Activated CD4-positive, alpha-beta T cell treated with anti-CD3 and anti-CD28 coated beads for 1 hour (primary cell): ENCODE measurements around the gene UBE2V1.
"Not testable (repeated sequence)": the region's sequence is repeated elsewhere in the genome, so short reads cannot be mapped to it uniquely, and the experiment has no call there.

ENCODE experiments used
- DNase-seq: peaks from one replicate; pipeline ENCODE4 v3.0.0-alpha.2; 2020

UBE2V1 gene

DNA sequence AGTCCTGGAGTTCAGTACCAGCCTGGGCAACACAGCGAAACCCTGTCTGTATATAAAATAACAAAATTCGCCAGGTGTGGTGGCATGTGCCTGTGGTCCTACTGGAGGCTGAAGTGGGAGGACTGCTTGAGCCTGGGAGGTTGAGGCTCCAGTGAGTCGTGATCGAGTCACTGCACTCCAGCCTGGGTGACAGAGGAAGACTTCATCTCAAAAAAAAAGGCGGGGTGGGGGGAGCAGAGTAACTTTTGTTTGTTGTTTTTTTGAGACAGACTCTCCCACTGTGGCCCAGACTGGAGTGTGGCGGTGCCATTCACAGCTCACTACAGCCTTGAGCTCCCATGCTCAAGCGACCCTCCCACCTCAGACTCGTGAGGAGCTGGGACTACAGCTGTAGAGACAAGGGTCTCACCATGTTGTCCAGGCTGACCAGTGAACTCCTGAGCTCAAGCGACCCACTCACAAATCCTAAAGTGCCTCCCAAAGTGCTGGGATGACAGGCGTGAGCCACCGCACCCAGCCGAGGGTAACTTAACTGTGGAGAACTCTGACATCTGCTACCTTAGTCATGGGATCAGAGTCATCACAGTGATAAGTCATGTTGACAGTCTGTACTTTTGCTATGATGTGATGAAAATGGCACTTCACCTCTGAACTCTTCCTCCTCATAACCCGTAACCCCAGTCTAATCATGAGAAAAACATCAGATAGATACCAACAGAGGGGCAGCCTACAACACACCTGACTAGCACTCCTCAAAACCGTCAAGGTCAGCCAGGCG is 24.1 kb upstream of the UBE2V1 start:
- DNase-seq = no peak

DNA sequence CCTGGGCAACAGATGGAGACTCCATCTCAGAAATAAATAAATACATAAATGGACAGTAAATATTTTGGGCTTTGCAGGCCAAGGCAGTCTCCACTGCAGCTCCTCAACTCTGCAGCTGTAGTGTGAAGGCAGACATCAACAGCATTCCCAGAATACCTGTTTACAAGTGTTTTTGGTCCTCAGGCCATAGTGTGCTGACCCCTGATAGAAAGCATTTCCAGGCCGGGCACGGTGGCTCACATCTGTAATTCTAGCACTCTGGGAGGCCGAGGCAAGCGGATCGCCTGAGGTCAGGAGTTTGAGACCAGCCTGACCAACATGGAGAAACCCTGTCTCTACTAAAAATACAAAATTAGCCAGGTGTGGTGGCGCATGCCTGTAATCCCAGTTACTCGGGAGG is 22.2 kb upstream of the UBE2V1 start:
- DNase-seq = not testable (repeated sequence)

DNA sequence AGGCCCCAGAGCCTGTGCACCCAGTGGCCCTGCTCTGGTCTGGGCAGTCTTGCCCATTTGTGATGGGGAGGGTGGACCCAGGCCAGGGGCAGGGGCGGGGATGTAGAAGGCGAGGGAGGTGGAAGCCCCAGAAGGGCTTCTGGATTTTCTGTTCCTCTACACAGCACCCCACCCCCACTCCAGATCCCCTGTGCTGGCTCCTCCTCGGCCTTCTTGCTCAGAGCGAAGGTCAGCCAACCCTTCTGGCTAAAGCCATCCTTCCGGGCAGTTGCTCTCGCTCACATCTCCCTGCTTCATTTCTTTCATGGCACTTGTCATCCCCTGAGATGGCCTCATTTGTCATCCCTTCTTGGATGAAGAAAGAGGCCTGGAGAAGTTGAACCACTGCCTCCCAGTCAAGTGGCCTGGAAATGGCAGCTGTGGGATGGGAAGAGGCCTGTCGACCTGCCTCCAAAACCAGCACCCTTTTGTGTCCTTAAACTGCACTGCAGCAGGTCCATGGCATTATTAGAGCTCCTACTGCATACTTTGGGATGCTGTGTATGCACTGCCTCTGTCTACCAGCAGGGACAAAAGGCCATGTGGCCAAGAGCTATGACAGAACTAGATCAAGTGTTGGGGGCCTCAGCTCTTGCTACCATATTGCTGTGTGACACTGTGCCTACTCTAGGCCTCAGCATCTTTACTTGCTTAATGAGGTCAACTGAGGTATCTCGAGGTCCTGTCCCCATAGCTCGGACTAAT is 20.7 kb upstream of the UBE2V1 start:
- DNase-seq = no peak

DNA sequence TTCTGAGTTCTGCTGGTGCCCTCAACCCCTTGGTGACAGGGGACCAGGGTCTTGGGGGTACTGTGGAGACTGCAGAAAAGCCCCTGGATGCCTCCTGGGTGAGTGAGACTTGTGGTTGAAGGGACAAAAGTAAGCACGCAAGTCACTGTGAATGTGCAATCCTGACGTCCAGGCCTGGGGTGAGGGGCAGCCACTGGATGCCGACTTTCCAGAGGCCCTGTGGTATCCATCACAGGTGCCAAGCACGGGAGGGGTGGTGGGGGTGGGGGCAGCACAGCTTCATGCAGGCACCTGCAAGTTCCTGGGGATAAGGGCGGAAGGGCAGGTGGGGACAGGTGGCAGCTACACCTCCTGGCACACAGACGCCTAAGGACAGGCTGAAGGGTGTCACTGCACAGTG is 20.1 kb upstream of the UBE2V1 start:
- DNase-seq = no peak

DNA sequence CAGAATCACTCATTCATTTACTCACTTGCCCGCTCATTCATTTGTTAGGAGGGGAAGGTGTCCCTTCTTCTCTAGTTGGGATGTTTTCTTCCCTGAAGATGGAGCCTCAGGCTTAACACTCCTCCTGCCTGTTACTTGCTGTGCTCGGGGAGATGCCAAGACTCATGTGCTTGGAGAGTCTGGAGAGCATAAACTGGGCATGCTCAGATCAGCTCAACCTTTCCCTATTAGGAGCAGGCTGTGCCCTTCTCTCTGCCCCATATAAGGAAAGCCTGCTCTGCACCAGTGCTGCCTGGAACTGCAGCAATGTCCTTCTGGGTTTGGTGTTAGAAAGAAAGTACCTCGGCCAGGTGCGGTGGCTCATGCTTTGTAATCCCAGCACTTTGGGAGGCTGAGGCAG is 18.0 kb upstream of the UBE2V1 start:
- no peak for DNase-seq

DNA sequence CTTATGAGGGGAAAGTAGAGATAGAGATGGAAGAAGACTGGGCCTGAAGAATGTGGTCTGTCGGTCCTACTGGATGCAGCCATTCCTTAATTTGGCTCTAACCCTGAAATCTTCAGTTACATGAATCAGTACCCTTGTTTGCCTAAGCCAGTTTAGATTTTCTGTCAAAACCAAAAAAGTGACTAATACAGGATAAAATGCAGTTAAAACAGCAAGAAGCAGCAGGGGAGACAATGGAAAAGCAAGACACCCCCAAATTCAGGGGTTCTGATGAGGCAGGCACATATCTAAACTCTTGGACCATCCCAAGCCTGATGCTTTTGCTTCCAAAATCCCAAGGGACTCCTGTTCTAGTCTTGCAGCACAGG is 17.4 kb upstream of the UBE2V1 start:
- no peak for DNase-seq

DNA sequence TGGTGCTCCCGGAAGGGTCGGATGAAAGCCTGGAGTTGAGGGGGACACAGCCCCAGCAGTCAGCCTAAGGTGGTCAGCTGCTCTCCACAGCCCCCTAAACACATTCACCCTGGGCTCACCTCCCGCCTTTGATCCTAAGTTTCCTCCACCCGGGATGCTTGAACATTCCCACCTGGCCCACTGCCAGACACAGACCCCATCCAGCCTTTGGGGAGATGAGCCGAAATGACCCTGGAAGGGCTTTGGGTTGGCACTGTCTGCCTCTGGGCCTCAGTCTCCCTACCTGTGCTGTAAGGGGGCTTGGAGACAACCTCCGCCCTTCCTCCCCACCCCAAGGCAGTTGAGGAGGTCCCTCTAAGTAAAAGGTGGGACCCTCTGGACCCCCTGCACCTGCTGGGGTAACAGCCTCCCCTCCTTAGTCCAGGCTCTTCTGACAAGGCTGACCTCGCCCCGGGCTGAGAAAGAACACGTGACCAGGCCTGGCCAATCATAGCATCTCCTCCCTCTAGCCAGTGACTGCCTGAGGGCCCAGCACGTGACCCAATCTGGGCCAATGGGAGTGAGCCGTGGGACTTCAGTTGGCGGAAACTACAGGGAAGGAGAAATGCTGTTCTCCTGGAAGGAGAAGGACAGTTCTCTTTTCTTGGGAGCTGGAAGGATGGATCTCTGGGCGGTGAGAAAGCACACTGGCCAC is 16.9 kb upstream of the UBE2V1 start:
- DNase-seq = no peak

DNA sequence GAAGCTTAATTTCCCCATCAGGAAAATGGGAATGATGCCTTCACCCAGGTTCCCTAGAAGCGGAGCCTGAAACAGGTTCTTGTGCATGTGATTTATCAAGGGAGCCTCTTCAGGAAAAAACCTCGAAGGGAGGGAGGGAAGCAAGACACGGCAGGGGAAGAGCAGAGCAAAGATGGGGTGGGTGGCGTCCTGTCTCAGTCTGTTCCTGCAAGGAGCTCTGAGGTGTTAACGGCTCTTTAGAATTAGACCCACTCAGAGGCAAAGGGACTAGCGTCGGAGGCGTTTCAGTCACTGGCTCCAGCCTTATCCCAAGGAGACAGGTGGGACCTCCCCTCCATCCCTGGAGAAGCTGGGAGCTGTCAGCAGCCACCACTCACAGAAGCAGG is 15.6 kb upstream of the UBE2V1 start:
- no peak for DNase-seq

DNA sequence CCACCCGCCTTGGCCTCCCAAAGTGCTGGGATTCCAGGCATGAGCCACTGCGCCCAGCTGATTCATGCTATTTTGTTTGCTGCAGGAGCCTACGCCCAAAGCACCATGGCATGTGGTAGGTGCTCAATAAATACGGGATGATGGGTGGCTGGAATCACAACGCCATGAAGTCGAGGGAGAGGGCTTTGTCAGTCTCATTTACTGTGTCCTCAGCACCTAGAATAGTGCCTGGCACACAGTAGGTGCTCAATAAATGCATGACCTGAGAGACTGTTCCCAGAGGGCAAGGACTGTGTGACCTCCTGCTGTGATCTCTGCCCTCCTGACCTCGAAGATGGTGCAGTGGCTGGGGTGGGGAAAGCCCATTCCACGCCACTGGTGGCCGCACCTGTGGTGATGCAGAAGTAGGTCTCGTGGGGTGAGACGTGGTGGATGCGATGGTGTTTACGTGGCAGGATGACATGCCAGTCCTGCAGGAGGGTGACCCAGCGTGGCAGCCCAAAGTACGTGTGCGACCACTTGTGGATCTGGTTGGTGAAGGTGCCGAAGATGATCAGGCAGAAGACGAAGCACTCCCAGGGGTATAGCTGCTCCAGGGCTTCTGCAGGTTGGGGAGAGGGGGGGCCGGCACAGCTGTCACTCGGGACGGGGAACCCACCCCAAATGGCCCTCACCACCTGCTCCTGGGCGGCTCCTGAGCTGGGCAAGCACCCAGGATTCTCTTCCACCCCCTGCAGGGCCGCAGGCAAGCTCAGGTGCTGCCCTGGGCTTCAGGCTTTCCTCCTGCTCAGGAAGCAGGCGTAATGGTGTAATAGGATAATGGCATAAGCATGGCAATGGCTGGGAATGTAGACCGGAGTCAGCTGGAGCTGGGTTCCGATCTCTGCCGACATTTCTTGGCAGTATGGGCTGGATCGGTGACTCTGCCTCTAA is 14.9 kb upstream of the UBE2V1 start:
- no peak for DNase-seq

DNA sequence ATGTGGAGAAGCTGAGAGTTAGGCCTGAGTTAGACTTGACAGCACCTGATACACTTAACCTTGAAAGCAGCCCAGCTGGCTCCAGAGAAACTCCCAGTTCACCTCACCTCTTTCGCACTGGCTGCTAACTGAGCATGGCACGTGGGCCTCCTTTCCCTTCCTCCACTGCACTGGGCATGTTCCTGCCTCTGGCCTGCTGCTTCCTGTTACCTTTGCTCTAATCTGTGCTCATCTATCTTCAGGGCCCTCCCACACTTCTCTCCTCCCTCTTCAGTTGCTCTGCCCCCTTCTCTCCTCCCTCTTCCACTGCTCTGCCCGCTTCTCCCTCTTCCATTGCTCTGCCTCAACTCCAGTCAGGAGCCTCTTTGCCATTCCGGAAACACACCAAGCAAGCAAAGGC is 13.7 kb upstream of the UBE2V1 start:
- no peak for DNase-seq

DNA sequence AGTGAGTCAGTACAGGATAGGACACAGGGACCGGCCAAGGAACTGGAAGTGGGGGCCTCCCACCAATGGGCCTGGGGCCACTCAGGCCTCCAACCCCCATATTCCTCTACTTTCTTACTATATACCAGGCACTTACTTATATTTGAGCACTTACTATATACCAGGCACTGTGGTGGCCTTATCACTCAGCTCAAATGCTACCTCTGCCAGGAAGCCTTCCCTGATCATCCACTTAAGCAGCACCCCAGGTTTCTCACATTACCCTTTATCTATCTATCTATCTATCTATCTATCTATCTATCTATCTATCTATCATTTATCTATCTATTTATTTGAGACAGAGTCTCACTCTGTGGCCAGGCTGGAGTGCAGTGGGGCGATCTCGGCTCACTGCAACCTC is 12.3 kb upstream of the UBE2V1 start:
- no peak for DNase-seq

DNA sequence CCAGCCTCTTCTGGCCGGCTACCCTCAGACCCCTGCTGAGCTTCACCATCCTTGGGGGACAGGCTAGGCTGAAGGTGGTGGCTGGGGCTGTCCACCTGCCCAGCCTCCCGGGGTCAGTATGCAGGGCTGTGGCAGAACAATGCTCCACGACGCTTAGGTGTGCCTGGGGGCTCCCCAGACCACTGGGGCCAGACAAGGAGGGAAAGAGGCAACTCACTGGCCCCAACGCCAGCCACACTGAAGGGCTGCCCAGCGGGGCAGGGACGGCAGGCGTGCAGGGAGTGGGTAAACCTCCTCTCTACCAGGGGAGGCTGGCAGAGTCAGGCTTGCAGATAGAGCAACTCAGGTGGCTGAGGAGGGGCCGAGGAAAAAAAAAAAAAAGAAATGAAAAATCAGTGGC is 11.5 kb upstream of the UBE2V1 start:
- DNase-seq = no peak

DNA sequence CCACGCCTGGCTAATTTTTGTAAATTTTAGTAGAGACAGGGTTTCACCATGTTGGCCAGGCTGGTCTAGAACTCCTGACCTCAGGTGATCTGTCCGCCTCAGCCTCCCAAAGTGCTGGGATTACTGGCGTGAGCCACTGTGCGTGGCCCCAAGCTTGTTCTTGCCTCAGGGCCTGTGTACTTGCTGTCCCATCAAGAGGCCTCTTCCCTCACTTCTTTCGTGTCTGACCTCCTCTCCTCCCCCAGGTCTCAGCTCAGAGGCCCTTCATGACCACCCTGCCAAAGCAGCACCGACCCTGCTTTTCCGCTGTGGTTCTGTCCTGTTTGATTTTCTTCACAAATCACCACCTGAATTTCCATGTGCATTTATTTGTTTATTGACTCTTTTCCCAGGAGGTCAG is 10.5 kb upstream of the UBE2V1 start:
- no peak for DNase-seq

DNA sequence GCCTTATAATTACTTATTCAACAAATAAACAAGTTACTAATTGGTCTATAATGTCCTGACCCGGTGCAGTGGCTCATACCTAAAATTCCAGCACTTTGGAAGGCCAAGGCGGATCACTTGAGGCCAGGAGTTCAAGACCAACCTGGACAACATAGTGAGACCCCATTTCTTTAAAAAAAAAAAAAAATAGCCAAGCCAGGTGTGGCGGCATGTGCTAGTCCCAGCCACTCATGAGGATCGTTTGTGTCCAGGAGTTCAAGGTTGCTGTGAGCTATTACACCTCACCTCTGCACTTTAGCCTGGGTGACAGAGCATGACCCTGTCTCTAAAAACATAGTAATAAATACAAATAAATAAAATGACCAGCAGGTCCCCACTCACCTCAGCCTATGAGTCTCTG is 9.8 kb upstream of the UBE2V1 start:
- DNase-seq = no peak

DNA sequence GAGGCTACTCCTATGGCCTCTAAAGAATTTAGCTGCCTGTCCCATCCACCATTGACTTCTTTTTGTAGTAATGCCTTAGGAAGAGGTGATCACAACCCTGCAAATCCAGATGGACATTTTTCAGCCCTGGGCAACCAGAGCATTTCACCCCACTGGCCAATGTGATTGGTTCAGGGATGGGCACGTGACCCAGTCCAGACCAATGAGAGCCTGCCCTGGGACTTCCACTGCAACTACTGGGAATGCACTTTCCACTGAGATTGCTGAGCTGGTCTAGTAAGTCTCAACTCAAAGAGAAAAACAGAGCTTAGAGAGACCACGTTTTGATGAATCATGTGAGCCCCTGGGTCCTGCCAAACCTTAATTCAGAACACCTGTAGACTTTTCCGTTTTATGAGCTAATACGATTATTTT is 8.9 kb upstream of the UBE2V1 start:
- no peak for DNase-seq

DNA sequence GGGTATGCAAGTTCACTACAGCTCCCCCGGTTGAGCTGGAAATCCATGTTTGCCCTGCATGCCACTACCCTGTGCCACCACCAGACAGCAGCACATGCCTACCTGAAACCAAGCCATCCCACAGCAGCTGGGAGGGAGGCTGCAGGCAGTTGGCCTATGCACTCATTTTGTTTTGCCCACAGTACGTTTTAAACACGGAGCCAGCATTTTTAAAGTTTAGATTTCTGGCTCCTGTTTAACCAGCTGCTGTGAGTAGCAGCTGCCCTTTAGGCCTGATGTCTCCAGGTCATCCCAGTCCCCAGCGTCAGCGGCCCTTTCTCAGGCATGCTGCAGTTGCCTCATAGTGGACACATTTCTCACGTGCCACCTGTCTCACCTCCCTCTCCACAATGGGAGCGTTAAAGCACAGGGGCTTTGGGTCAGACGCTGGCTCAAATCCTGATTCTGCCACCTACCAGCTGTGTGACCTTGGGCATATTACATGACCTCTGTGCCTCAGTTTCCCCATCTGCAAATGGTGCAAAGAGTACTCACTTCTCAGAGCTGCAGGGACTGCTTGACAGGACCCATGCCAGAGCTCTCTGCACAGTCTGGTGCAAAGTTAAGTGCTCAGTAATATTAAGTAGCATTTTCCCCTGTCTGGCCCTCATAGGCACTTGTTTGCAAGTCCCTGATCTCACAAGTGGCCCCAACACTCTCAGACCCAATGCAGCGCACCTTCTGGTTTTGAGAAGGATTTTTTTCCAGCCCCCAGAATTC is 8.2 kb upstream of the UBE2V1 start:
- DNase-seq = peak; percentile 59

DNA sequence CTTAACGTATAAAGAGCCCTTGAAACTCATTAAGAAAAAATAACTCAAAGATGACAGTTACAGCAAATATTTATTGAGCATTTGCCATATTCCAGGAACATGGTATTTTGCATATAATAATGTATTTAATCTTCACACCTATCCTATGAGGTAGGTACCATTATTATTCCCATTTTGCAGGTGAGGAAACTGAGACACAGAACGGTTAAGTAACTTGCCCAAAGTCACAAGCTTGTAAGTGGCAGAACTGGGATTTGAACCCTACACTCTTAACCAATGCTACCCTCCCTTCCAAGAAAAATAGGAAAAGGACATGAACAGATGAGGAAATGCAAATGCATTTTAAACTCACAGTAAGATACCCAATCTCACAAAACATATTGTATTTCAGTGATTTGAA is 5.3 kb upstream of the UBE2V1 start:
- no peak for DNase-seq

DNA sequence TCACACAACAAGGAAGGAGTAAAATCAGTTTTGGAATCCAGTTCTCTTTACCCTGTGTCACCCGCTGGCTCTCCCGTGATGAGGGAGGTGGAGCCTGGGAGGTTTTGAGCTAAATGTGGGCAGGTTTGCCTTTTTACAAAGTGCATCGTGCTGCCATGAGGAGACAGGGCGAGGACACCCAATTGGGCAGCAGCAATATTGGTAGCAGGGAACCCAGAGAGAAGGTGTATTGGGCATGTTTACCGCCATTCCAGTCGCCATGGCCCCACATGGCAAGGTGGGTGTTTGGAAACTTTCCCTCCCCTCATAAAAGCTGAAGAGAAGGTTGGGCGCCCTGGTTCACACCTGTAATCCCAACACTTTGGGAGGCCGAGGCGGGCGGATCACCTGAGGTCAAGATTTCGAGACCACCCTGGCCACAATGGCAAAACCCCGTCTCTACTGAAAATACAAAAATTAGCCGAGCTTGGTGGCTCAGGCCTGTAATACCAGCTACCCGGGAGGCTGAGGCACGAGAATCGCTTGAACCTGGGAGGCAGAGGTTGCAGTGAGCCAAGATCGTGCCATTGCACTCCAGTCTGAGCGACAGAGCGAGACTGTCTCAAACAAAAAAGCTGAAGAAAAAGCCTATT is 3.5 kb upstream of the UBE2V1 start:
- no peak for DNase-seq

DNA sequence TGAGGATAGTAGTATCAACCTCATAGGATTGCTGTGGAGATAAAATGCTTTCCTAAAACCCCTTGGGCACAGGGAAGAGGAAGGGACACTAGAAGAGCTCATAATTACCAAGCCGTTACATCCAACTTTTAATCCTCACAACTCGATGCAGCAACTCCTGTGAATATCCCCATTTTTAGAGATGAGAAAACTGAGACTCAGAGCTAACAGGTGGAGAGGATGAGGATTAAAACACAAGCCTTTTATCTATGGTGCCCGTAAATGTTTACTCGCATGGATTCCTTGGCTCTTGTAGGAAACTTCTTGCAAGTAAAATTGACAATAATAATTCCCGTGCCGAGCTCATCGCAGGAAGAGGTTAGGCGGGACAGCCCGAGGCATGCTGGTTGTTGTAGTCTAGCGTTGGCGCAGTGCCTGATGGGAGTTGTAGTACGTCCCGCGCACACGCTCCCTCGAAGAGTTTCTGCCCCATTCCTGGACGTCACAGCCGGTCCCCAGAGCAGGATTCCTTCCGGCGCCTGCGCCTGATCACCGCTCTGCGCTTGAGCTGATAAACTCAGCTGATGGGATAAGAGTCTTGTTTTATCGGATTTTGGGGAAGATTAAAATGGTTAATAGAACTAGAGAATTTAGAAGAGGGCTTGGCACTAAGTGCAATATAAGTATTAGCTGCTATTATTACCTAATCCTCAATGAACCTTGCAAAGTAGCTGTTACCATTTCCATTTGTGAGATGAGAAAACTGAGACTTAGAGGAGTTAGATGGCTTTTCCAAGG is 2.8 kb upstream of the UBE2V1 start:
- DNase-seq = peak; percentile 83

DNA sequence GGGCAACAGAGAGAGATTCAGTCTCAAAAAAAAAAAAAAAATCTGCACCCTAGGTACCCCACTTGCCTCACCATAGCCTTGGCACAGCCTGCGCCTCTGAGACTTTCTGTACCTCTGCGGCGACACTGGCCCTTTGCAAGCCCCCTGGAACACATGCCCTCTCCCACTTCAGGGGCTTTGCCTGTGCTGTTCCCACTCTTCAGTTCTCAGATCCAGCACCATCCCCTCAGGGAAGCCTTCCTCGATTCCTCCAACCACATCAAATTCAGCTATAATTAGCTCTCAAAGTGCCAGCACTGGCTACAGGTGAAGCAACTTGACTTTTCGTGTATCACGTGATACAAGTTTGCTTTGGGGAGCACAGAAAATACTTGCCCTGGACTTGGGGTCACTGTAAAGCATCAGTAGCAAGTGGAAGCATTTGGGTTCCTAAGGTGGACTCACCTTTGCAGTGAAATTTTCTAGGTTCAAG is 2.1 kb upstream of the UBE2V1 start:
- no peak for DNase-seq
